Body of pancreas (tissue), 4 donors: ENCODE data around the gene CTSF.

ENCODE experiments used
- CTCF ChIP-seq, 7 experiments: fragments of 450-650 bp in 4 of 7; fragments of 200-600 bp in 3 of 7; sonication (generic) in 3 of 7; IDR thresholded peaks; one replicate each; pipeline ENCODE4 v1.5.1; 2016 to 2019; ENCODE audit warnings: antibody characterized with exemption in 7 of 7
- POLR2A ChIP-seq, 3 donors: fragments of 450-650 bp; IDR thresholded peaks; one replicate each; pipeline ENCODE4 v1.6.1; 2016; ENCODE audit warnings: antibody characterized with exemption in 3 of 3, mild to moderate bottlenecking in 2 of 3

DNA sequence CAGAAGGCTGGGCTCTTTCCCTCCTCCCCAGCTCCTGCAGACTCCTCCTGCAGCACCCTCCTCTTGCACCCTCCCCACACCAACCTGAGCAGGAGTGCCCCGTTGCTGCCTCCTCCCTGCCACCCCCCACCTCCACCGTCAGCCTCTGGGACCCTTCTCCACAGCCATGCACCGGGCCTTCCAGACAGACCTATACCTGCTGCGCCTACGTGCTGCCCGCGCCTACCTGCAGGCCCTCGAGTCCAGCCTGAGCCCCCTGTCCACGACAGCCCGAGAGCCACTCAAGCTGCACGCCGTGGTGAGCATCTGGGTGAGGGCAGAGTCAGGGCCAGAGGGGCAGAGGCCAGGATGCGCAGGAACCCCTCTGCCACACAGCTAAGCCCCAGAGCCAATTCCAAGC is 38.8 kb downstream of the CTSF start:
- no peak for TF ChIP-seq POLR2A (IDR thresholded peaks at IDR 0.05)
- TF ChIP-seq CTCF (IDR thresholded peaks at IDR 0.05), result no peak
